Adrenal gland (tissue), 5 donors: ENCODE measurements around the gene SERPINB12.

Source experiments
- POLR2A ChIP-seq, 2 donors: fragments of 450-650 bp; IDR thresholded peaks; one replicate each; pipeline ENCODE4 v1.6.1; 2017; ENCODE audit warnings: antibody characterized with exemption in 2 of 2, mild to moderate bottlenecking in 2 of 2, moderate library complexity in 1 of 2
- TF ChIP-seq, protein P1 (sequence below), 6 experiments: fragments of 450-650 bp in 4 of 6; fragments of 200-600 bp in 2 of 6; sonication (generic) in 1 of 6; IDR thresholded peaks; 1 replicate in 5 of 6; 2 replicates in 1 of 6; pipeline versions ENCODE4 v1.5.1 to v1.8.0; 2016 to 2021; ENCODE audit warnings: antibody characterized with exemption in 6 of 6, mild to moderate bottlenecking in 2 of 6, moderate library complexity in 1 of 6
- donor health status: DM: no; HTN: no; CAD: no.

DNA sequence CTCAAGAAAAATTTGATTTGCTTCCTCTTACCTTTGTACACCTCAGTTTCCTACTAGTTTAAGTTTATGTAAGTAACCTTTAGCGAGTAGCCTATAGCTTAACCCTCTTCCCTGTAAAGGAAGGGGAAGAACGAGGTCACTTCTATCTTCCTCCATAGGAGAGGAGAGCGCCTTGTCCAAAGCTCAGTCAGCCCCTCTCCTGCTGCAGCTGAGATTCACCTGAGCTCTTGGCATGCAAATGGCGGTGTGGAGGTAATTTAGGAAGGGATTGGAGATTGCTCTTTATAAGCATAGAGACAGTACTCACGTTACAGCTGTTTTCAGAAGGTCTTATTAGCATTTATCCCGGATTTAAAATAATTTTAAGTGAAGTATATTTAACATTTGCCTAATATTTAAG lies 27.8 kb upstream of the SERPINB12 start:
- TF ChIP-seq POLR2A (IDR thresholded peaks at IDR 0.05), result no peak
- TF ChIP-seq, protein P1, sequence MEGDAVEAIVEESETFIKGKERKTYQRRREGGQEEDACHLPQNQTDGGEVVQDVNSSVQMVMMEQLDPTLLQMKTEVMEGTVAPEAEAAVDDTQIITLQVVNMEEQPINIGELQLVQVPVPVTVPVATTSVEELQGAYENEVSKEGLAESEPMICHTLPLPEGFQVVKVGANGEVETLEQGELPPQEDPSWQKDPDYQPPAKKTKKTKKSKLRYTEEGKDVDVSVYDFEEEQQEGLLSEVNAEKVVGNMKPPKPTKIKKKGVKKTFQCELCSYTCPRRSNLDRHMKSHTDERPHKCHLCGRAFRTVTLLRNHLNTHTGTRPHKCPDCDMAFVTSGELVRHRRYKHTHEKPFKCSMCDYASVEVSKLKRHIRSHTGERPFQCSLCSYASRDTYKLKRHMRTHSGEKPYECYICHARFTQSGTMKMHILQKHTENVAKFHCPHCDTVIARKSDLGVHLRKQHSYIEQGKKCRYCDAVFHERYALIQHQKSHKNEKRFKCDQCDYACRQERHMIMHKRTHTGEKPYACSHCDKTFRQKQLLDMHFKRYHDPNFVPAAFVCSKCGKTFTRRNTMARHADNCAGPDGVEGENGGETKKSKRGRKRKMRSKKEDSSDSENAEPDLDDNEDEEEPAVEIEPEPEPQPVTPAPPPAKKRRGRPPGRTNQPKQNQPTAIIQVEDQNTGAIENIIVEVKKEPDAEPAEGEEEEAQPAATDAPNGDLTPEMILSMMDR (IDR thresholded peaks at IDR 0.05), result no peak
